Activated naive CD4-positive, alpha-beta T cell treated with anti-CD3 and anti-CD28 coated beads, Interleukin-2, amount 50 U/mL, for 16 hours (primary cell): ENCODE results near the gene P2RY8.
"Not testable (repeated sequence)": the region's sequence is repeated elsewhere in the genome, so short reads cannot be mapped to it uniquely, and the experiment has no call there.

Source experiments
- DNase-seq: peaks from one replicate; pipeline ENCODE4 v3.0.0-alpha.2; 2020

The P2RY8 gene

GRCh38 chrX:1462596-1463251 is 74.3 kb downstream of the P2RY8 start:
- peak; percentile 72 for DNase-seq

- no peak for DNase-seq
These were observed 74.9 kb downstream of the P2RY8 start for GRCh38 chrX:1462110-1462509.

GRCh38 chrX:1455948-1456280 is 81.1 kb downstream of the P2RY8 start:
- no peak for DNase-seq

GRCh38 chrX:1453951-1454785 is 82.8 kb downstream of the P2RY8 start:
- DNase-seq: peak; percentile 93

GRCh38 chrX:1453395-1453783 is 83.6 kb downstream of the P2RY8 start:
- DNase-seq: no peak

GRCh38 chrX:1452516-1453394 is 84.2 kb downstream of the P2RY8 start, which contains the start of gene ASMTL:
ASMTL (minus strand) TSS chrX:1452909; CDS start chrX:1452840, 69 bp downstream.
- peak; percentile 100 for DNase-seq

GRCh38 chrX:1451661-1452515 is 85.1 kb downstream of the P2RY8 start:
- no peak for DNase-seq

- DNase-seq: no peak
These were observed 85.7 kb downstream of the P2RY8 start for GRCh38 chrX:1451251-1451660.

- DNase-seq: no peak
These were observed 86.4 kb downstream of the P2RY8 start for GRCh38 chrX:1450361-1451161.

- no peak for DNase-seq
These were observed 87.2 kb downstream of the P2RY8 start for GRCh38 chrX:1449823-1450149.

GRCh38 chrX:1449036-1449822 is 87.8 kb downstream of the P2RY8 start:
- DNase-seq: no peak

- DNase-seq: not testable (repeated sequence)
These were observed 88.4 kb downstream of the P2RY8 start for GRCh38 chrX:1448573-1449001.

GRCh38 chrX:1447969-1448572 is 88.9 kb downstream of the P2RY8 start:
- peak; percentile 3 for DNase-seq

- DNase-seq: peak; percentile 3
These were observed 89.7 kb downstream of the P2RY8 start for GRCh38 chrX:1446984-1447968.

GRCh38 chrX:1444561-1445500 is 92.2 kb downstream of the P2RY8 start:
- DNase-seq: no peak

- no peak for DNase-seq
These were observed 93.4 kb downstream of the P2RY8 start for GRCh38 chrX:1443496-1444075.

- no peak for DNase-seq
These were observed 94.1 kb downstream of the P2RY8 start for GRCh38 chrX:1442724-1443367.
